ENCODE results near the gene TRAM2. TPM values are rescaled to one million over a fixed set of nuclear protein-coding genes. Genes with fewer than 3 reads are reported as not detected.

The TRAM2 gene
- total and polyA plus RNA-seq, 10 of the 15 experiments (the other 5 are each of a cell fraction or from before 2014, with no cell fraction given), result 2.5 to 15.0 (median 11.0) TPM

DNA sequence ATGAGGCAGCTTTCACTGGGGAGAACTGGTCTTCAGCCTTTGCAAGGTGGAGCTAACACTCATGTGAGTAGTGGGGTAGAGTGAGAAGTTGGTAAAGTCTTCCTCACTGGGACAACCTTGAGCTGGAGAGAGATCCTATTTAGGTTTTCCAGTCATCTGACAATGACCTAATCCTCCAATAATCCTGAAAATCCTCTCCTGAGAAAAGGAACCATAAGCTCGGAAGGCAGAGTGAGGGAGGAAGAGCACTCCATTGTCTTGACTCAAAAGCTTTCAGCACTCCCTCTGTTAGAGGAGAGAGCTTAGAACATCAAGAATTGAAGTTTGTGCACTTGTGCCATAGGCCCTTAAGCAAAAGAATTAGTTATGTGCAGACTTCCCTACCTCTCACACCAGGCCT lies 77.8 kb downstream of the TRAM2 start:
- WGBS (ENCODE audit: insufficient coverage, insufficient replicate concordance, low lambda C conversion rate, missing lambda C conversion rate), result 95% methylated on average over 1 of the region's 1 CpG
- ChIA-PET CTCF (interaction anchor here (0.7 to 4.1 kb wide), 18 partner anchors 9 to 163 kb away, joined by 3 to 38 read pairs (median 4); partner anchors contain the start of genes EFHC1 and TRAM2), SMC1A (ENCODE audit: uncharacterized antibody, unreplicated experiment) (interaction anchor here (0.7 to 14.8 kb wide), 20 partner anchors 9 to 502 kb away, joined by 3 to 249 read pairs (median 5); partner anchors contain the start of genes EFHC1 and MCM3), RAD21 (ENCODE audit: unreplicated experiment) (interaction anchor here (1.0 to 11.6 kb wide), 12 partner anchors 11 to 169 kb away, joined by 3 to 124 read pairs (median 6); partner anchors contain the start of genes EFHC1 and PAQR8), POLR2A (interaction anchor here (1.2 to 3.5 kb wide), 6 partner anchors 9 to 80 kb away, joined by 3 to 16 read pairs (median 6); partner anchors contain the start of gene EFHC1)
- intact Hi-C loops (cut with micrococcal nuclease; ENCODE audit: unreplicated experiment) (loop anchor here (2.0 to 5.0 kb wide), 3 partner anchors 78 to 217 kb away; partner anchors contain the start of genes MCM3 and TRAM2), in situ Hi-C loops (cut with MboI) (loop anchor here (5.0 kb wide), 2 partner anchors 82 to 197 kb away; no protein-coding TSS in a partner anchor)
- TF ChIP-seq RFX5 (IDR thresholded peaks at IDR 0.05; ENCODE audit: low read depth, low read length) (no peak), RELA (IDR thresholded peaks at IDR 0.05; ENCODE audit: borderline replicate concordance, partially characterized antibody) (no peak), KLF5 (IDR thresholded peaks at IDR 0.05; ENCODE audit: partially characterized antibody) (no peak), FOXK2 (IDR thresholded peaks at IDR 0.05) (no peak), SMARCA5 (IDR thresholded peaks at IDR 0.05) (no peak), SUZ12 (IDR thresholded peaks at IDR 0.05; ENCODE audit: unreplicated experiment) (no peak), BHLHE40 (IDR thresholded peaks at IDR 0.05; ENCODE audit: borderline replicate concordance in 1 of 2, low read depth in 2 of 2, low read length in 1 of 2) (no peak)
- TF ChIP-seq, protein P1, sequence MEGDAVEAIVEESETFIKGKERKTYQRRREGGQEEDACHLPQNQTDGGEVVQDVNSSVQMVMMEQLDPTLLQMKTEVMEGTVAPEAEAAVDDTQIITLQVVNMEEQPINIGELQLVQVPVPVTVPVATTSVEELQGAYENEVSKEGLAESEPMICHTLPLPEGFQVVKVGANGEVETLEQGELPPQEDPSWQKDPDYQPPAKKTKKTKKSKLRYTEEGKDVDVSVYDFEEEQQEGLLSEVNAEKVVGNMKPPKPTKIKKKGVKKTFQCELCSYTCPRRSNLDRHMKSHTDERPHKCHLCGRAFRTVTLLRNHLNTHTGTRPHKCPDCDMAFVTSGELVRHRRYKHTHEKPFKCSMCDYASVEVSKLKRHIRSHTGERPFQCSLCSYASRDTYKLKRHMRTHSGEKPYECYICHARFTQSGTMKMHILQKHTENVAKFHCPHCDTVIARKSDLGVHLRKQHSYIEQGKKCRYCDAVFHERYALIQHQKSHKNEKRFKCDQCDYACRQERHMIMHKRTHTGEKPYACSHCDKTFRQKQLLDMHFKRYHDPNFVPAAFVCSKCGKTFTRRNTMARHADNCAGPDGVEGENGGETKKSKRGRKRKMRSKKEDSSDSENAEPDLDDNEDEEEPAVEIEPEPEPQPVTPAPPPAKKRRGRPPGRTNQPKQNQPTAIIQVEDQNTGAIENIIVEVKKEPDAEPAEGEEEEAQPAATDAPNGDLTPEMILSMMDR (IDR thresholded peaks at IDR 0.05 in 2 of 3, conservative IDR thresholded peaks at IDR 0.05 in 1 of 3; ENCODE audit: control insufficient read depth in 2 of 3, extremely low read depth in 1 of 3, insufficient read depth in 1 of 3, low read depth in 3 of 3, low read length in 3 of 3), result no peak
- TF ChIP-seq, protein P2, sequence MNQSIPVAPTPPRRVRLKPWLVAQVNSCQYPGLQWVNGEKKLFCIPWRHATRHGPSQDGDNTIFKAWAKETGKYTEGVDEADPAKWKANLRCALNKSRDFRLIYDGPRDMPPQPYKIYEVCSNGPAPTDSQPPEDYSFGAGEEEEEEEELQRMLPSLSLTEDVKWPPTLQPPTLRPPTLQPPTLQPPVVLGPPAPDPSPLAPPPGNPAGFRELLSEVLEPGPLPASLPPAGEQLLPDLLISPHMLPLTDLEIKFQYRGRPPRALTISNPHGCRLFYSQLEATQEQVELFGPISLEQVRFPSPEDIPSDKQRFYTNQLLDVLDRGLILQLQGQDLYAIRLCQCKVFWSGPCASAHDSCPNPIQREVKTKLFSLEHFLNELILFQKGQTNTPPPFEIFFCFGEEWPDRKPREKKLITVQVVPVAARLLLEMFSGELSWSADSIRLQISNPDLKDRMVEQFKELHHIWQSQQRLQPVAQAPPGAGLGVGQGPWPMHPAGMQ (IDR thresholded peaks at IDR 0.05; ENCODE audit: borderline replicate concordance), result no peak
- TF ChIP-seq, protein P3, sequence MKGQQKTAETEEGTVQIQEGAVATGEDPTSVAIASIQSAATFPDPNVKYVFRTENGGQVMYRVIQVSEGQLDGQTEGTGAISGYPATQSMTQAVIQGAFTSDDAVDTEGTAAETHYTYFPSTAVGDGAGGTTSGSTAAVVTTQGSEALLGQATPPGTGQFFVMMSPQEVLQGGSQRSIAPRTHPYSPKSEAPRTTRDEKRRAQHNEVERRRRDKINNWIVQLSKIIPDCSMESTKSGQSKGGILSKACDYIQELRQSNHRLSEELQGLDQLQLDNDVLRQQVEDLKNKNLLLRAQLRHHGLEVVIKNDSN (IDR thresholded peaks at IDR 0.05; ENCODE audit: borderline replicate concordance, extremely low read length, insufficient read depth, low read depth, low read length), result no peak
- no peak for FAIRE-seq
- no peaks in the 10 kb centered on the region for H3K79me2 ChIP-seq (ENCODE audit: control insufficient read depth, insufficient read depth, low read length)
- H3K9me3 ChIP-seq (replicated peaks; ENCODE audit: control insufficient read depth, insufficient read depth, low read length), result no peaks in the 10 kb centered on the region; the same call in 2 of the 3 replicates
- ATAC-seq, result no peak
- 0 out of 2 replicates have a peak overlapping the region, but pooled peaks have one; percentile 61 for H3K4me3 ChIP-seq
- no peak for DNase-seq (ENCODE audit: low read depth, low spot score)
- H2AFZ ChIP-seq (ENCODE audit: control insufficient read depth, low read depth, low read length), result no peak overlapping the region
- H3K36me3 ChIP-seq (ENCODE audit: control insufficient read depth in 2 of 2, insufficient read depth in 2 of 2, low read length in 1 of 2), result peaks cover 2 to 5% of the 10 kb centered on the region in 2 experiments; a peak in 3 of 4 replicates
- TSS peak; percentile 89 for BruUV-seq (replicated peaks)
- H3K27me3 ChIP-seq (replicated peaks in 1 of 2; ENCODE audit: control insufficient read depth in 2 of 2, insufficient read depth in 2 of 2, low read length in 1 of 2), result no peaks in the 10 kb centered on the region
- H3K4me1 ChIP-seq (ENCODE audit: control insufficient read depth, insufficient read depth, low read length), result peaks cover 55% of the 10 kb centered on the region
- H4K20me1 ChIP-seq (ENCODE audit: control insufficient read depth, insufficient read depth), result no peaks in the 10 kb centered on the region
- H3K9ac ChIP-seq (ENCODE audit: control insufficient read depth, insufficient read depth, low read length), result peak overlapping the region; percentile 38
- H3K4me2 ChIP-seq (ENCODE audit: control insufficient read depth, insufficient read depth), result peak overlapping the region; percentile 63
- H3K27ac ChIP-seq (ENCODE audit: control insufficient read depth, insufficient read depth), result peak overlapping the region; percentile 96
